K562 (cell line): ENCODE data around the gene YBX2. TPM values are rescaled to one million over a fixed set of nuclear protein-coding genes. Genes with fewer than 3 reads are reported as not detected.
A peak's percentile ranks its signal among the peaks of the same experiment; 100 is the strongest.

Experiments
- PML ChIP-seq: IDR thresholded peaks from 2 replicates; pipeline ENCODE4 v1.6.1; 2012; ENCODE audit warnings: low read length, inconsistent platforms
- polyA plus RNA-seq, 8 experiments: library from polyadenylated mRNA; depleted of rRNA in 4 of 8; stranded (reverse) in 5 of 8; unstranded in 3 of 8; fragments of >200 nt; fragmentation: Nextera tagmentation in 2 of 8; fragmentation: Illumina TruSeq in 1 of 8; extraction: Ambion mirVana in 2 of 8; extraction: Trizol in 1 of 8; gene quantifications; 2 replicates each; pipeline versions ENCODE4 v1.2.1 to v1.2.3, GENCODE V29; 2011 to 2014; ENCODE audit warnings: inconsistent platforms in 1 of 8, missing spikeins in 1 of 8
- total RNA-seq, 7 experiments: library from RNA; depleted of rRNA in 6 of 7; stranded (reverse); fragments of >200 nt in 6 of 7; fragmentation: Illumina TruSeq in 2 of 7; extraction: Trizol in 2 of 7; gene quantifications; 2 replicates each; pipeline versions ENCODE4 v1.2.1 to v1.2.3, GENCODE V29; 2011 to 2021; ENCODE audit warnings: low replicate concordance in 1 of 7
- TF ChIP-seq, protein P1 (sequence below): fragments of 450-650 bp; IDR thresholded peaks from 2 replicates; pipeline ENCODE4 v1.6.1; 2016; ENCODE audit warnings: borderline replicate concordance
- TF ChIP-seq, protein P2 (sequence below): fragments of 450-650 bp; IDR thresholded peaks from 2 replicates; pipeline ENCODE4 v1.6.1; 2016; ENCODE audit warnings: mild to moderate bottlenecking, moderate library complexity
- TF ChIP-seq, protein P3 (sequence below): fragments of 450-650 bp; formaldehyde crosslinking; IDR thresholded peaks from 2 replicates; pipeline ENCODE4 v1.4.0; 2020; ENCODE audit warnings: mild to moderate bottlenecking, moderate library complexity
- TF ChIP-seq, protein P4 (sequence below), 3 experiments: IDR thresholded peaks in 2 of 3; conservative IDR thresholded peaks in 1 of 3; 2 replicates each; pipeline ENCODE4 v1.5.1; 2011 to 2012; ENCODE audit warnings: low read length in 3 of 3, mild to moderate bottlenecking in 3 of 3, control low read depth in 2 of 3, improper control_type of control experiment in 1 of 3, inconsistent platforms in 1 of 3, low read depth in 1 of 3, mixed read lengths in 1 of 3, moderate library complexity in 1 of 3; ENCODE audit not compliant: insufficient read depth in 2 of 3

The YBX2 gene
- total and polyA plus RNA-seq, 9 of the 15 experiments (the other 6 are each of a cell fraction or from before 2014, with no cell fraction given): 0.03 to 0.59 (median 0.27) TPM; not detected in 6

DNA sequence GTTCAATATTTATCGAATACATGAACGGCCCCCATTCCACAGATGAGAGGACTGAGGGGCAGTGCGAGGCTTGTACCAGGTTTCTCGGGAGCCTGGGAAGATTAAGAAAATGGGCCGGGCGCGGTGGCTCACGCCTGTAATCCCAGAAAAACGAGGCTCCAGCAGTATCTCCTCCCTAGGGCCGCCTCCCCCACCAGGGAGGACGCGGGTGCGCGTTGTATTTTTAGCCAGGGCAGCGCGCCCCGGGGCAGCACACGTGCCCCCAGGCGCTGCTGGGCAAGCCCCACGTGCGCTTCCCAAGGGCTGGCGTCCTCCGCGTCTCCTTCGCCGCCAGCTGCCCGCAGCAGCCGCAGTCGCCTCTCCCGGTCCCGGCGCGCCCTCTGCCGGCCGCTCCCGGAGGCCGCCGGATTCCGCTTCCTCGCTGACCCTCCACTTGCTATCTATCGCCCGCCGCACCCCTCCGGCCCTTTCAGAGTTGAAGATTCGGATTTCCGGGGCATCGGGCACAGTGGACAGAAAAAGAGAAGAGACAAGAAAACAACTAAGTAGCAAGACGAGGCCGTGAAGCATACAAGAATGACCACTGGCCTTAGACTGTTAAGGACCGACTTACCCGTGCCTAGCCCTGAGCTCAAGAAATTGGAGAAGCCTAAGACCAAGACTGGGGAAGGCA lies 1.9 kb upstream of the YBX2 start (continued):
- TF ChIP-seq, protein P1, sequence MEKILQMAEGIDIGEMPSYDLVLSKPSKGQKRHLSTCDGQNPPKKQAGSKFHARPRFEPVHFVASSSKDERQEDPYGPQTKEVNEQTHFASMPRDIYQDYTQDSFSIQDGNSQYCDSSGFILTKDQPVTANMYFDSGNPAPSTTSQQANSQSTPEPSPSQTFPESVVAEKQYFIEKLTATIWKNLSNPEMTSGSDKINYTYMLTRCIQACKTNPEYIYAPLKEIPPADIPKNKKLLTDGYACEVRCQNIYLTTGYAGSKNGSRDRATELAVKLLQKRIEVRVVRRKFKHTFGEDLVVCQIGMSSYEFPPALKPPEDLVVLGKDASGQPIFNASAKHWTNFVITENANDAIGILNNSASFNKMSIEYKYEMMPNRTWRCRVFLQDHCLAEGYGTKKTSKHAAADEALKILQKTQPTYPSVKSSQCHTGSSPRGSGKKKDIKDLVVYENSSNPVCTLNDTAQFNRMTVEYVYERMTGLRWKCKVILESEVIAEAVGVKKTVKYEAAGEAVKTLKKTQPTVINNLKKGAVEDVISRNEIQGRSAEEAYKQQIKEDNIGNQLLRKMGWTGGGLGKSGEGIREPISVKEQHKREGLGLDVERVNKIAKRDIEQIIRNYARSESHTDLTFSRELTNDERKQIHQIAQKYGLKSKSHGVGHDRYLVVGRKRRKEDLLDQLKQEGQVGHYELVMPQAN: no peak
- TF ChIP-seq PML: no peak
- TF ChIP-seq, protein P2, sequence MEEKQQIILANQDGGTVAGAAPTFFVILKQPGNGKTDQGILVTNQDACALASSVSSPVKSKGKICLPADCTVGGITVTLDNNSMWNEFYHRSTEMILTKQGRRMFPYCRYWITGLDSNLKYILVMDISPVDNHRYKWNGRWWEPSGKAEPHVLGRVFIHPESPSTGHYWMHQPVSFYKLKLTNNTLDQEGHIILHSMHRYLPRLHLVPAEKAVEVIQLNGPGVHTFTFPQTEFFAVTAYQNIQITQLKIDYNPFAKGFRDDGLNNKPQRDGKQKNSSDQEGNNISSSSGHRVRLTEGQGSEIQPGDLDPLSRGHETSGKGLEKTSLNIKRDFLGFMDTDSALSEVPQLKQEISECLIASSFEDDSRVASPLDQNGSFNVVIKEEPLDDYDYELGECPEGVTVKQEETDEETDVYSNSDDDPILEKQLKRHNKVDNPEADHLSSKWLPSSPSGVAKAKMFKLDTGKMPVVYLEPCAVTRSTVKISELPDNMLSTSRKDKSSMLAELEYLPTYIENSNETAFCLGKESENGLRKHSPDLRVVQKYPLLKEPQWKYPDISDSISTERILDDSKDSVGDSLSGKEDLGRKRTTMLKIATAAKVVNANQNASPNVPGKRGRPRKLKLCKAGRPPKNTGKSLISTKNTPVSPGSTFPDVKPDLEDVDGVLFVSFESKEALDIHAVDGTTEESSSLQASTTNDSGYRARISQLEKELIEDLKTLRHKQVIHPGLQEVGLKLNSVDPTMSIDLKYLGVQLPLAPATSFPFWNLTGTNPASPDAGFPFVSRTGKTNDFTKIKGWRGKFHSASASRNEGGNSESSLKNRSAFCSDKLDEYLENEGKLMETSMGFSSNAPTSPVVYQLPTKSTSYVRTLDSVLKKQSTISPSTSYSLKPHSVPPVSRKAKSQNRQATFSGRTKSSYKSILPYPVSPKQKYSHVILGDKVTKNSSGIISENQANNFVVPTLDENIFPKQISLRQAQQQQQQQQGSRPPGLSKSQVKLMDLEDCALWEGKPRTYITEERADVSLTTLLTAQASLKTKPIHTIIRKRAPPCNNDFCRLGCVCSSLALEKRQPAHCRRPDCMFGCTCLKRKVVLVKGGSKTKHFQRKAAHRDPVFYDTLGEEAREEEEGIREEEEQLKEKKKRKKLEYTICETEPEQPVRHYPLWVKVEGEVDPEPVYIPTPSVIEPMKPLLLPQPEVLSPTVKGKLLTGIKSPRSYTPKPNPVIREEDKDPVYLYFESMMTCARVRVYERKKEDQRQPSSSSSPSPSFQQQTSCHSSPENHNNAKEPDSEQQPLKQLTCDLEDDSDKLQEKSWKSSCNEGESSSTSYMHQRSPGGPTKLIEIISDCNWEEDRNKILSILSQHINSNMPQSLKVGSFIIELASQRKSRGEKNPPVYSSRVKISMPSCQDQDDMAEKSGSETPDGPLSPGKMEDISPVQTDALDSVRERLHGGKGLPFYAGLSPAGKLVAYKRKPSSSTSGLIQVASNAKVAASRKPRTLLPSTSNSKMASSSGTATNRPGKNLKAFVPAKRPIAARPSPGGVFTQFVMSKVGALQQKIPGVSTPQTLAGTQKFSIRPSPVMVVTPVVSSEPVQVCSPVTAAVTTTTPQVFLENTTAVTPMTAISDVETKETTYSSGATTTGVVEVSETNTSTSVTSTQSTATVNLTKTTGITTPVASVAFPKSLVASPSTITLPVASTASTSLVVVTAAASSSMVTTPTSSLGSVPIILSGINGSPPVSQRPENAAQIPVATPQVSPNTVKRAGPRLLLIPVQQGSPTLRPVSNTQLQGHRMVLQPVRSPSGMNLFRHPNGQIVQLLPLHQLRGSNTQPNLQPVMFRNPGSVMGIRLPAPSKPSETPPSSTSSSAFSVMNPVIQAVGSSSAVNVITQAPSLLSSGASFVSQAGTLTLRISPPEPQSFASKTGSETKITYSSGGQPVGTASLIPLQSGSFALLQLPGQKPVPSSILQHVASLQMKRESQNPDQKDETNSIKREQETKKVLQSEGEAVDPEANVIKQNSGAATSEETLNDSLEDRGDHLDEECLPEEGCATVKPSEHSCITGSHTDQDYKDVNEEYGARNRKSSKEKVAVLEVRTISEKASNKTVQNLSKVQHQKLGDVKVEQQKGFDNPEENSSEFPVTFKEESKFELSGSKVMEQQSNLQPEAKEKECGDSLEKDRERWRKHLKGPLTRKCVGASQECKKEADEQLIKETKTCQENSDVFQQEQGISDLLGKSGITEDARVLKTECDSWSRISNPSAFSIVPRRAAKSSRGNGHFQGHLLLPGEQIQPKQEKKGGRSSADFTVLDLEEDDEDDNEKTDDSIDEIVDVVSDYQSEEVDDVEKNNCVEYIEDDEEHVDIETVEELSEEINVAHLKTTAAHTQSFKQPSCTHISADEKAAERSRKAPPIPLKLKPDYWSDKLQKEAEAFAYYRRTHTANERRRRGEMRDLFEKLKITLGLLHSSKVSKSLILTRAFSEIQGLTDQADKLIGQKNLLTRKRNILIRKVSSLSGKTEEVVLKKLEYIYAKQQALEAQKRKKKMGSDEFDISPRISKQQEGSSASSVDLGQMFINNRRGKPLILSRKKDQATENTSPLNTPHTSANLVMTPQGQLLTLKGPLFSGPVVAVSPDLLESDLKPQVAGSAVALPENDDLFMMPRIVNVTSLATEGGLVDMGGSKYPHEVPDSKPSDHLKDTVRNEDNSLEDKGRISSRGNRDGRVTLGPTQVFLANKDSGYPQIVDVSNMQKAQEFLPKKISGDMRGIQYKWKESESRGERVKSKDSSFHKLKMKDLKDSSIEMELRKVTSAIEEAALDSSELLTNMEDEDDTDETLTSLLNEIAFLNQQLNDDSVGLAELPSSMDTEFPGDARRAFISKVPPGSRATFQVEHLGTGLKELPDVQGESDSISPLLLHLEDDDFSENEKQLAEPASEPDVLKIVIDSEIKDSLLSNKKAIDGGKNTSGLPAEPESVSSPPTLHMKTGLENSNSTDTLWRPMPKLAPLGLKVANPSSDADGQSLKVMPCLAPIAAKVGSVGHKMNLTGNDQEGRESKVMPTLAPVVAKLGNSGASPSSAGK: peak; percentile 80
- TF ChIP-seq, protein P3, sequence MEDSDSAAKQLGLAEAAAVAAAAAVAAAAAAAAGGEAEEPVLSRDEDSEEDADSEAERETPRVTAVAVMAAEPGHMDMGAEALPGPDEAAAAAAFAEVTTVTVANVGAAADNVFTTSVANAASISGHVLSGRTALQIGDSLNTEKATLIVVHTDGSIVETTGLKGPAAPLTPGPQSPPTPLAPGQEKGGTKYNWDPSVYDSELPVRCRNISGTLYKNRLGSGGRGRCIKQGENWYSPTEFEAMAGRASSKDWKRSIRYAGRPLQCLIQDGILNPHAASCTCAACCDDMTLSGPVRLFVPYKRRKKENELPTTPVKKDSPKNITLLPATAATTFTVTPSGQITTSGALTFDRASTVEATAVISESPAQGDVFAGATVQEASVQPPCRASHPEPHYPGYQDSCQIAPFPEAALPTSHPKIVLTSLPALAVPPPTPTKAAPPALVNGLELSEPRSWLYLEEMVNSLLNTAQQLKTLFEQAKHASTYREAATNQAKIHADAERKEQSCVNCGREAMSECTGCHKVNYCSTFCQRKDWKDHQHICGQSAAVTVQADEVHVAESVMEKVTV (CRISPR knock-in tag): peak; percentile 81
- TF ChIP-seq, protein P4, sequence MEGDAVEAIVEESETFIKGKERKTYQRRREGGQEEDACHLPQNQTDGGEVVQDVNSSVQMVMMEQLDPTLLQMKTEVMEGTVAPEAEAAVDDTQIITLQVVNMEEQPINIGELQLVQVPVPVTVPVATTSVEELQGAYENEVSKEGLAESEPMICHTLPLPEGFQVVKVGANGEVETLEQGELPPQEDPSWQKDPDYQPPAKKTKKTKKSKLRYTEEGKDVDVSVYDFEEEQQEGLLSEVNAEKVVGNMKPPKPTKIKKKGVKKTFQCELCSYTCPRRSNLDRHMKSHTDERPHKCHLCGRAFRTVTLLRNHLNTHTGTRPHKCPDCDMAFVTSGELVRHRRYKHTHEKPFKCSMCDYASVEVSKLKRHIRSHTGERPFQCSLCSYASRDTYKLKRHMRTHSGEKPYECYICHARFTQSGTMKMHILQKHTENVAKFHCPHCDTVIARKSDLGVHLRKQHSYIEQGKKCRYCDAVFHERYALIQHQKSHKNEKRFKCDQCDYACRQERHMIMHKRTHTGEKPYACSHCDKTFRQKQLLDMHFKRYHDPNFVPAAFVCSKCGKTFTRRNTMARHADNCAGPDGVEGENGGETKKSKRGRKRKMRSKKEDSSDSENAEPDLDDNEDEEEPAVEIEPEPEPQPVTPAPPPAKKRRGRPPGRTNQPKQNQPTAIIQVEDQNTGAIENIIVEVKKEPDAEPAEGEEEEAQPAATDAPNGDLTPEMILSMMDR (IDR thresholded peaks at IDR 0.05 in 2 of 3, conservative IDR thresholded peaks at IDR 0.05 in 1 of 3; ENCODE audit: insufficient read depth in 2 of 3, low read depth in 1 of 3, low read length in 3 of 3): peak; percentile 78 to 90 (median 81)
